ENCODE results near the gene BCL2L13.
A peak's percentile ranks its signal among the peaks of the same experiment; 100 is the strongest.
"Not testable (repeated sequence)": the region's sequence is repeated elsewhere in the genome, so short reads cannot be mapped to it uniquely, and the experiment has no call there.

Gene BCL2L13

DNA sequence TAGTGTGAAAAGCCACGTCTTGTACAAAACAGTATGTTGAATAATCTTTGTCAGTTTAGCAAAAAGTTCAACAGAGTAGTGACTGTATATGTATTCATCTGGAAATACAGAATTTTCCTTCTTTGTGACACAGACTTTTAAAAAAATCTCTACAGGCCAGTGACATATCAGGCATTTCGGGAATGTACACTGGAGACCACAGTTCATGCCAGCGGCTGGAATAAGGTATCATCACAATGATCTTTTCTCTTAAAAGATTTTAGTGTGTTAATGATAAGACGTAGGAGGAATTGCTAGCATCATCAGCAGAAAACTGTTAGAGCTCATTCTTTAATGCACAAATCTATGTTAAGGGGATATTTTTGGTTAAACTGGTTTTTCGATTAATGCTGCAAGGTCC is 57.4 kb downstream of the BCL2L13 start:
- no peak for DNase-seq (ENCODE audit: low read depth in 2 of 2)

DNA sequence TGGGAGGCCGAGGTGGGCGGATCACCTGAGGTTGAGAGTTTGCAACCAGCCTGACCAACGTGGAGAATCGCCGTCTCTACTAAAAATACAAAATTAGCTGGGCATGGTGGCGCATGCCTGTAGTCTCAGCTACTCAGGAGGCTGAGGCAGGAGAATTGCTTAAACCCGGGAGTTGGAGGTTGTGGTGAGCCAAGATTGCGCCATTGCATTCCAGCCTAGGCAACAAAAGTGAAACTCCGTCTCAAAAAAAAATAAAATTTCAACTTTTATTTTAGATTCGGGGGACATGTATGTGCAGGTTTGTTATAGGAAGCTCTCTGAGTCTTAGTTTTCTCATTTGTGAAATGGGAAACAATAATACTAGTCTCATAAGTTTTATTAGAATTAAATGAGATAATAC is 58.6 kb downstream of the BCL2L13 start:
- DNase-seq (ENCODE audit: low read depth in 2 of 2): not testable (repeated sequence)

DNA sequence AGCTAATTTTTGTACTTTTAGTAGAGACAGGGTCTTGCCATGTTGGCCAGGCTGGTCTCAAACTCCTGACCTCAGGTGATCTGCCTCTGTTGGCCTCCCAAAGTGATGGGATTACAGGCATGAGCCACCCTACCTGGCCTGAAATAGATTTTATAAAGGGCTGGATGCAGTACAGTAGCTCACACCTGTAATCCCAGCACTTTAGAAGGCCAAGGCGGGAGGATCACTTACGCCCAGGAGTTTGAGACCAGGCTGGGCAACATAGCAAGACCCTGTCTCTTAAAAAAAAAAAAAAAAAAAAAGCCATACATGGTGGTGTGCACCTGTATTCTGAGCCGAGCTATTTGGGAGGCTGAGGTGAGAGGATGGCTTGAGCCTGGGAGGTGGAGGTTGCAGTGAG is 59.7 kb downstream of the BCL2L13 start:
- DNase-seq (ENCODE audit: low read depth in 2 of 2): not testable (repeated sequence)

DNA sequence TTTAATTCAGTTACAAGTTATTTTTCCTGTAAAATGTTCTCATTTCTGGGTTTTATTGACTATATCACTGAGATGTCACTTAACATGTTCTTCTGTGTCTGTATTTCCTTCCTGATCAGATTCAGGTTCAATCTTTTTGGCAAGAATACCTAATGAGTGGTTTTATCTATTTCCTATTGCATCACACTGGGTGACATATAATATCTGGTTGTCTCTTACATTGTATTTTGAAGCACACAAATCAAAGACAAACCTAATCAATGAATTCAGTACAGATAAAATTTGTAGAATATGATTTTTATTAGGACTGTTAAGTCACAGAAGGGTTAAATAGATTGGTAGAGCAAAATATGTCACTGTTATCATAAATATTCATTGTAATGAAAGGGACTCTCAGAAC is 60.4 kb downstream of the BCL2L13 start:
- no peak for DNase-seq (ENCODE audit: low read depth in 2 of 2)

DNA sequence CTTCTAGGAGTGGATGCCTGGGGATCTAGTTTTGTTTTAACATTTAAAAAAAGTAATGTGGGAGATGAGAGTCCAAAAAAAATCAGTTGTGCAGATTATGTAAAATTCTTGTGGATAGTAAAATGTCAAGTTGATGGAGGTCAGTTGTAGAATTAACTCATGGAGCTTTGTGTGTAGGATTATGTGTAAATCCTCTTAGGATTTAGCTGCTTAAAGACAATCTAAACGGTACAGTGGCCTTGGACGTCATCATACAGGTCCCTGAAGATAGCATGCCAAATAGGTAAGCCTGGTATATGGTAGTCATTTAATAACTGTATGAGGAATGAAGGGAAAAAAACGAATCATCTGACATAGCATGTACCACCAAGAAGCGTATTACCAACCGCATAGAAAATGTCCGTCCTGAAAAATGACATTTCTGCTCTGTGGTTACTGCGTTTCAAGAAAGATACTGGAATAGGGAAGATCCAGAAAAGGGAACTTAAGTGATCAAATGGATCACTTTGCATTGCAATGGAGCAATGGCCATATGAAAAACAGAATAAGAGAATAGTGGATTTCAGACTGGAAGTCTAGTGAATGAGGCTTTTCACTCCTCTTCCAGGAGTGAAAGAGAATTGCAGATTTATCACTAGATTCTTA is 61.3 kb downstream of the BCL2L13 start:
- no peak for DNase-seq (ENCODE audit: low read depth in 2 of 2)

DNA sequence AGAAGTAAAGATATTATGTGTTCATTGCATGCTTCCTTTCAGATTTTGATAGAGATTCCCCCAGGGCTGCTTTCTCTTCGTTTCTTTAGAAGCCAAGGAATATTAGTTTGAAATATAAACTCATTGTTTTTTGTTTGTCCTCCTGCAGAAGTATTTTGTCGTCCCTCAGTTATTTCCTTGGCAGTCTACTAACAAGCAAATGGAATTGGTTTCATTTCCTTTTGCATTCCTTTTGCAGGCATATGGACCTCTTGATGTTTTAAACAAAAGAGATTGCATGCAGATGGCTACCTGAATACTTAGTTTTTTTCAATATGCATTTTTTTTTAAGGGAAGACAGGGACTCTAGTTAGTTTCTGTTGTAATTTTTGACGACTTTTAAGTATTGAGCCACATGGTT is 62.2 kb downstream of the BCL2L13 start:
- DNase-seq (ENCODE audit: low read depth in 2 of 2): no peak

DNA sequence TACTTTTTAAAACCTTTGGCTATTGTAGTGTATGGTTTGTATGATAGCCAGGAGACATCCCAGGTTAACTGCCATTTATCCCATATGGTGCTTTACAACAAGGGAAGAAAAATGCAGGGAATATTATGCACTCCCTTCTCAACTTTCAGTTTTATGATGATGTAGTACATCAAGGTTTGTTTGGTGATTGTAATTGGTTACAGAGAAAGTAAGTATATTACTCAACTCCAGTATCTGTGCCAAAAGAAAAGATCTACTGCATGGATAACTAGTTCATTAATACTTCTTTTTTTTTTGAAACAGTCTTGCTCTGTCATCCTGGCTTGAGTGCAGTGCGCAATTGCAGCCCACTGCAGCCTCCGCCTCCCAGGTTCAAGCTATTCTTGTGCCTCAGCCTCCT is 65.3 kb downstream of the BCL2L13 start:
- no peak for DNase-seq (ENCODE audit: low read depth in 2 of 2)

DNA sequence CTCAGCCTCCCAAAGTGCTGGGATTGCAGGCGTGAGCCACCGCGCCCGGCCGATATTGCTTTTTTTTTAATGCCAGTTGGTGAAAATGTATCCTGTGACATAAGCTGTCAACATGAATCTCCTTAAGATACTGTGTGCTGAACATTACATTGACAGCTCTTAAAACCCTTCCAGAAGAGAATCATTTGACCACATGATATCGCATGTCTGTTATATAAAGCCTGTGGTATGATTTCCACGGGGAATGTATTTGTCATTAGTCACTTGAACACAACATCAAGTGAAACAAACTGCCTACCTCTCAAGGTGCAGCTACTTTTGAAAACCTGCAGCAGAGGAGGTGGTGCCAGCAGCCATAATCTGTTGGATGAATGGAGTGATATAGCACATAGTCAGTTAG is 67.0 kb downstream of the BCL2L13 start:
- DNase-seq (ENCODE audit: low read depth in 2 of 2): no peak

DNA sequence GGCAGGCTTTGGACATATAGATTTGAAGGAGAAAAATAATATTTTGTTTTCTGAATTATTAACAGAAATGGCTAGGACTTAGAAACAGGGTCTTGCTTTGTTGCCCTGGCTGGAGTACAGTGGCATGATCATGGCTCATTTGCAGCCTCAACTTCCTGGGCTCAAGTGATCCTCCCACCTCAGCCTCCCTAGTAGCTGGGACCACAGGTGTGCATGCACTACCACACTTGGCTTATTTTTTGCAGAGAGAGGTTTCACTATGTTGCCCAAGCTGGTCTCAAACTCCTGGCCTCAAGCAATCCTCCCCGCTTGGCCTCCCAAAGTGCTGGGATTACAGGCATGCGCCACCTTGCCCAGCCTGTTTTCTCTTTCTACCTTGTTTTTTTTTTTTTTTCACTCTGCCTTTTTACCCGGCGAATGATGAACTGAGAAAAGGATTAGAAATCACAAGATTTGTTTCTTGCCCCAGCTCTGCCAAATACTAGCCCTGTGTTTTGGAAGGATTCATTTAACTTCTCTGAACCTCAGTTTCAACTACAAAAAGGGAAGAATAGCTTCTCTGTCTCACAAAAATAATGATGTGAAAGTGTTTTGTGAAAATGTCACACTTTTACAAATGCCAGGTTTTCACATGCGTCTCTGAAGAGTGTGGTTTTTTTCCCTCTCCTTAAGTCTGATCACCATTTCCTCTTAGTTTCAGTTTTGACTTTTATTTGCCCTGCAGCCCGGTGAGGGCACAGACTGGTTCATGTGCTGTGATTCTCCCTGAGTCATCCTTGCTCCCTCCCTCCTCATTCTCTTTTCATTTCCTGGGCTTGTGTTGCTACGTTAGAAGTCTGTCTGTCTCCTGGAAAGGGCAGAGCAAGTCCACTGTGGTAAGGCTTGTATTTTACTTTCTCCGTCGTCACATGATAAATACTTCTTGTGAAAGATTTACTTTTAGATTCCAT is 67.7 kb downstream of the BCL2L13 start:
- DNase-seq (ENCODE audit: low read depth in 2 of 2): peak; percentile 20 to 21

DNA sequence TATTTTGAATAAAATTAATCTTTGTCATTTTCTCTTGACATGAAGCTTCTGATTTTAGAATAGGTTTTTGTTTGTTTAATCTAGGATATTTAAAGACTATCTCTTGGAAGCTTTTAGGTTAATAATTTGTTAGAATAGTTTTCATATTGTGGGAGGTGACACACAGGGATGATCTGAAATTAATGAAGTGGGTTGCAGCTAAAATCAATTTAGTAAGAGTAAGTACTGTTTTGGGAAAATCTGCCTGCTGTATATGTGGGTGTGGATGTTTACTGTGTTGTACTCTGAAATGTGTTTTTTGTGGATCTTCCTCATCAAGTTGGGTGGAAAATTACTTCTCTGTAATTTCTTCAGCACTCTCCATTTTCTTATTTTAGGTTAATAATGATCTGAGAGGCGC is 68.4 kb downstream of the BCL2L13 start:
- no peak for DNase-seq (ENCODE audit: low read depth in 2 of 2)

DNA sequence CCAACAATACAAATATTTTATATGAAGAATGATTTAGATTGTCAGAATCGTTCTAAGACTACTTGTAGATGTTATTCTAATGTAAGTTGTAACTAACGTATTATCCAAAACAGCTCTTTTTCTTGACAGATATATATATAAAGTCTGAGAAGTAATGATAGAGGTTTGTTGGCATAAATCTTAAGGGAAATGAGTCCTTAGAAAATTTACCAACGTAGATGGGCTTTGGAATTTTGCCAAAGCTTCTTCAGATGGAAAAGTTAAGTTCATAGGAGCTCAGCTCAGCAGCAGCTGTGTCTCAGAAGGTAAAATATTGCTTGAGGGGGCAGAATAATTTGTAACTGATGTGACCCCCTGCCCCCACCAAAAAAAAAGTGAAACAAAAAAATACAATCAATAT is 69.0 kb downstream of the BCL2L13 start:
- DNase-seq (ENCODE audit: low read depth in 2 of 2): no peak

DNA sequence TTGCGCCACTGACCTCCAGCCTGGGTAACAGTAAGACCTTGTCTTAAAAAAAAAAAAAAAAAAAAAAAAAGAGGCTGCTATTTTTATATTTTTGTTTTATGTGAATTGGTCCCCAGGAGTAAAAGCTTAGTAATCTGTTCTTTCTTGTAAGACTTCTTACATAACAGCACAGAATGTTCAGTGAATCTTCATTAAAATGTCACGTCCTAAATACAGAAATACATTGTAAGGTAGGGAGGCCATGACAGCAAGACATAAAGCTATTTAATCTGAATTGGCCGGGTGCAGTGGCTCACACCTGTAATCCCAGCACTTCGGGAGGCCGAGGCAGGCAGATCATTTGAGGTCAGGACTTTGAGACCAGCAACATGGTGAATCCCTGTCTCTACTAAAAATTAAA is 71.5 kb downstream of the BCL2L13 start:
- no peak for DNase-seq (ENCODE audit: low read depth in 2 of 2)

DNA sequence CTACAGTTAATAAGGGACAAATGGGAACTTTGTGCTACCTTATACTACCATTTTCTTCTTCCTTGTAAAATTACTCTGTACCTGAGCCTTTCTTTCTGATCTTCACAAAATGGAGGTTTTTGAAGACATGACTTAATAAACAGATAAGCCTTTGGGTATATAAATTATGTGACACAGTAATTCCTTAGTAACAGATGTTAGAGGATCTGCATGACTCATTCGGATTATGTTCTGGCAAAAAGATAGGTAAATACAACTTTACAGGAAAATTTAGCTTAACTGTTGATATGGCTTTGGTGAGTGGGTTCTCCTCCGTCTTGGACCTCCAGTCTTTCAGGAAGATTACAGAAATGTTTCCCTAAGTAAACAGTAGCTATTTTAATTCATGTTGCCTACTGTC is 73.9 kb downstream of the BCL2L13 start:
- DNase-seq (ENCODE audit: low read depth in 2 of 2): no peak

DNA sequence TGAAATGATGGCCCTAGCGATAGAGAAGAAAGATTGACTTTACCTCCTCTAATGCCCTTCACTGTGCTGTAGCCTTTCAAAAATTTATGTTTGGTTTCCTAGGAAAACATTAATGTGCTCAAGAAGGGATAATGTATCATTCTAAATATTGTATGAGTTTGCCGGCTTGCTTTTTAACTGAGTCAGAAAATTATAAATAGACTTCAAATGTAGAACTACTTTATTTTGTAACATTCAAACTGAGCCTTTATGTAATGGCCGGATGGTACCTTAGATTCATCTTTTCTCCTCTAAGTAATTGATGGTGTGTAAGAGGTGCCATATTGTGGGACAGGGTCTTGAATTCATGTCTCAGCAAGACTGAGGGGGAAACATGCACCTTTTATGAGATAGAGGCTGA is 78.0 kb downstream of the BCL2L13 start:
- DNase-seq (ENCODE audit: low read depth in 2 of 2): no peak

DNA sequence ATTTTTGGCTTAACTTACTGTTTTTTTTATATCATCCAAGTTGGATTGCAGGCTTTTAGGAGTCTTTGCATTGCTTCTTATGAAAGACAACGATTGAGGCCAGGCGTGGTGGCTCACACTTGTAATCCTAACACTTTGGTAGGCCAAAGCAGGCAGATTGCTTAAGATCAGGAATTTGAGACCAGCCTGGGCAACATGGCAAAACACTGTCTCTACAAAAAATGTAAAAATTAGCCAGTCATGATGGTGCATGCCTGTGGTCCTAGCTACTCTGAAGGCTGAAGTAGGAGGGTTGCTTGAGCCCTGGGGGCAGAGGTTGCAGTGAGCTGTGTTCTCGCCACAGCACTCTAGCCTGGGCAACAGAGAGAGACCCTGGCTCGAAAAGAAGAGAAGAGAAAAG is 79.2 kb downstream of the BCL2L13 start:
- no peak for DNase-seq (ENCODE audit: low read depth in 2 of 2)

DNA sequence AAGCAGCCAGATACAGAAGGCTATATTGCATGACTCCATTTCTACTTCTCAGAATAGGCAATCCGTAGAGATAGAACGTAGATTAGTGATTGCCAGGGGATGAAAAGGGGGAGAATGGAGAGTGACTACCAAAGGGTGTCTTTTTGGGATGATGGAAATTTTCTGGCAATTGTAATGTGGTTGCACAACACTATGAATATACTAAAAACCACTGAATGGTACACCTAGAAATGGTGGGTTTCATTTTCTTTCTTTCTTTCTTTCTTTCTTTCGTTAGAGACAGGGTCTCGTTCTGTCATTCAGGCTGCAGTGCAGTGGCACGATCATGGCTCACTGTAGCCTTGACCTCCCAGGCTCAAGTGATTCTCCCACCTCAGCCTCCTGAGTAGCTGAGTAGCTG is 81.4 kb downstream of the BCL2L13 start:
- DNase-seq (ENCODE audit: low read depth in 2 of 2): no peak

DNA sequence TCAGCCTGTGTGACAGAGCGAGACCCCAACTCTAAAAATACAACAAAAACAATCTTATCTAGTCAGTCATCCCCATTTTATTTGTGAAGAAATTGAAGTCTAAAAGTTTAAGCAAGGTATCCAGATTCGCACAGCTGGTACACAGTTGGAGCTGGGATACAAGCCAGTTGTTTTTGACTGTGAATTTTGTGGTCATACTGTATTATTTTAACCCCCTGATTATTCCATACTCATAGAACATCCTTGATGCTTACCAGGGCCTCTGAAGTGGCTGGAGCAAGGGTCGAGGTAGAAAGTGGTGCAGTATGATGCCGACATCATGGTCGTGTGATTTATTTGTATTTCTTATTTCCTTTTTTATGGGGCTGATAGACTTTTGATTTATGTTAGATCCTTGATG is 85.7 kb downstream of the BCL2L13 start:
- no peak for DNase-seq (ENCODE audit: low read depth in 2 of 2)

DNA sequence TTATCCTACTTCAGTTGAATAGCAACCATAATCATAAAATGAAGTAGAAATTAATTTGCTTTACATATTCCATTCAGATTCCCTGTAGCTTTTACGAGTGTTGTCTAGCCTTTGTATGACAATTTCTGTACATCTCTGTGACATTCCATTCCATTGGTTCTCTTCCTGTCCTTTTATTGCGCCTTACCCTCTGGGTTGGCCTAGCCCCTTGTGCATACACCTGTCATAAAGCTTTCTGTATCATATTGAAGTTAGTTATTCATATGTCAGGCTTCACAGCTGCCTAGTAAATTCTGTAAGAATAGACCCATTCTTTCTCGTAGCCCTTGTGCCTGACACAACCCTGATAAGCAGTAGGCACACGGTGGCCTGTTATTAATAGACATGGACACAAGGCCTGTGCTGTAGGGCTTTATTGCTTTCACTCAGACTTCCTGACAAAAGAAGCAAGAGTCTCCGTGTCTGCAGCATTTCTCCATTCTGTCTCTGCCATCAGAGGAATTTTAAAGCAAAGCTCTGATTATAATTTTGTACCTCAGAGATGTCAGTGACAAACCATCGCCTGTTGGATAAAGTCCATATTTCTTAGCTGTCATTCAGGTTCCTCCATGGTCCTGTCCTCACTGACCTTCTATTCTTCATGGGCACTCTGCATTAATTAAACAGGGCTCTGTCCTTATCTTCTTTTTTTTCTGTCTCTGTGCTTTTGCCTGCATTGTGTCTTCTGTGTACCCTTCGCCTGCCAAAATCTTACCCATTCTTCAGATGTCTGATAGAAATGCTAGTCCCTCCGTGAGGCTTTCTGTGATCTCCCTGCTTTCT is 86.3 kb downstream of the BCL2L13 start:
- no peak for DNase-seq (ENCODE audit: low read depth in 2 of 2)

DNA sequence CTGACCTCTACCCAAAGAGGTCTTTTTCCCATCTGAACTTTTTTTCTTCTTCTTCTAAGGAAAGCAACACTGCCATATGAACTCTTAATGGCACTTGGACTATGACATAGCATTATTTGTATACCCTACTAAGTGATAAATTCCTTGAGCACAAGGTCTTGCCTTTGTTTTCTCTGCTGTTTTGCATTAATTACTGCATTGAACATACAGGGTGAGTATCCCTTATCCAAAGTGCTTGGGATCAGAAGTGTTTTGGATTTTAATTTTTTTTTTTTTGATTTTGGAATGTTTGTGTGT is 86.9 kb downstream of the BCL2L13 start:
- DNase-seq (ENCODE audit: low read depth in 2 of 2): no peak

DNA sequence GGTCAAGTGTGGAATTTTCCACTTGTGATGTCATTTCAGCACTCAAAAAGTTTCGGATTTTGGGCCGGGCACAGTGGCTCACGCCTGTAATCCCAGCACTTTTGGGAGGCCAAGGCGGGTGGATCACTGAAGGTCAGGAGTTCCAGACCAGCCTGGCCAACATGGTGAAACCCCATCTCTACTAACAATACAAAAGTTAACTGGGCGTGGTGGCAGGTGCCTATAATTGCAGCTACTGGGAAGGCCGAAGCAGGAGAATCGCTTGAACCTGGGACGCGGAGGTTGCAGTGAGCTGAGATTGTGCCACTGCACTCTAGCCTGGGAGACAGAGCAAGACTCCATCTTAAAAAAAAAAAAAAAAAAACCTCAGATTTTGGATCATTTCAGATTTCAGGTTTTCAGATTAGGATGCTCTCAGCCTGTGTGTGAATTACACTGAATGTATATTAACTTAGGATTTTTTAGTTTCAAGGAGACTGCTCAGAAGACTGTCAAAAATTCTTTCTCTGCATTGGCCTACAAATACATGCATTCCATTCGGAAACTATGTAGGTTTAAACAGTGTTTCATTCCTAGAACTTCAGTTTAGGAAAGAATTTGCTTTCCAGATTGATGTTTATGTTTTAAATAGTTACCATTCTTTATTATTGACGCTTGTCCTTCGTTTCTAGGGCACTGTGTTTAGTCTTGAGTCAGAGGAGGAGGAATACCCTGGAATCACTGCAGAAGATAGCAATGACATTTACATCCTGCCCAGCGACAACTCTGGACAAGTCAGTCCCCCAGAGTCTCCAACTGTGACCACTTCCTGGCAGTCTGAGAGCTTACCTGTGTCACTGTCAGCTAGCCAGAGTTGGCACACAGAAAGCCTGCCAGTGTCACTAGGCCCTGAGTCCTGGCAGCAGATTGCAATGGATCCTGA is 87.7 kb downstream of the BCL2L13 start:
- no peak for DNase-seq (ENCODE audit: low read depth in 2 of 2)

Data from stimulated activated CD4-positive, alpha-beta T cell treated with anti-CD3 and anti-CD28 coated beads, Interleukin-15, amount 100 ng/mL, for 48 hours (primary cell).